Measurements from ENCODE around the gene CFDP1.
"Not testable (repeated sequence)": the region's sequence is repeated elsewhere in the genome, so short reads cannot be mapped to it uniquely, and the experiment has no call there.

CFDP1 gene

DNA sequence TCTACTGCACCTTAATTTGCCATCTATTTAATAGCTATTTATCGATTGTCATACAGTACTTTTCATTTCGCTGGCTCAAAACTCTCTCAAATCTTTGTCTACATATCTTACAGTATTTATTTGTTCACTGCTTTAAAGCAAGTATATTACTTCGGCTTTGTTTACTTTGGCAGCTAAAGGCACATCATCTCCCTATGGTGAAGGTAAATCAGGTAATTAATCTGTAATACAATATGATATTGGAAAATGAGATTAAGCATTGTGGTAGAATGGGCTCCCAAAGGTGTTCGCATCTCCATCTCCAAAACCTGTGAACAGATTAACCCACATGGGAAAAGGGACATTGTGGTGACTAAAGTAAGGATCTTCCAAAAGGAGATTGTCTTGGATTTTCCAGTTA lies 24.7 kb upstream of the CFDP1 start:
- FAIRE-seq, result no peak

DNA sequence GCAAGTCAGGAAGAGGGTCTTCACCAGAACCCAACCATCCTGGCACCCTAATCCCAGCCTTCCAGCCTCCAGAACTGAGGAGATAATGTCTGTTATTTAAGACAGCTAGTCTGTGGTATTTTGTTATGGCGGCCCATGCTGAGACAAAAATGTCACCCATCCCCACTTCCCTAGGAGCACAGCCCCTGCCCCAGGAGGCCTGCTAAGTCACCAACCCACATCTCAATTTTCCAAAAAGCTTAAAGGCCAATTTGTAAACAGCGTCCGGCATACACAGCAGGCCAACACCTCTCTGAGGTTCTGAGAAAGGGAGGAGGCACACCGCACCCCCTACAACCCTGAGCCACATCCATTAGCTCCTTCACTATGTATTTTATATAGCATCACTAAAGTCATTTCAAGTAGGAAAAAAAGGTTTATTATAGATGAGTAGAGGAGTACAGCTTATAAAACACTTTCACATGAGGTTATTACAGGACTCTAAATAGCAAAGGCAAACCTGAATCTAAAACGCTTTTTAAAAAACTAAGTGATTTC lies 24.2 kb upstream of the CFDP1 start:
- no peak for FAIRE-seq

DNA sequence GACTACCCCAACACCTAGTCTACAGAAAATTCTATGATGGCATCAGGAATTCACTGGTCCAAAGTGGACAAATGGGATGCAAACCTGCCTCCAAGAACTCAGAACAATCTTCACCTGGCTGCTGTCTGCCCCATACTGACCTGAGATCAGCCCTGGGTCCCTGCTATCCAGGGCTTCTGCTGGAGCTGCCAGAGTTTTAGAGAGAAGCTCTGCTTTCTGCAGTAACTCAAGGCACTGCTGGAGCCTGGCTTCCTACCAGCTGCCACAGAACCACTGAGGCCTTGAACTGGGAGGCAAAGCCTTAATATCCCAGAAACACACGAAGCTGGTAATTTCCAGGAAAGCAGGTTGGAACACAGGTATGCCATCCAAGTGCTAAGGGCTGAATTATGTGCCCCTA lies 23.7 kb upstream of the CFDP1 start:
- no peak for FAIRE-seq

DNA sequence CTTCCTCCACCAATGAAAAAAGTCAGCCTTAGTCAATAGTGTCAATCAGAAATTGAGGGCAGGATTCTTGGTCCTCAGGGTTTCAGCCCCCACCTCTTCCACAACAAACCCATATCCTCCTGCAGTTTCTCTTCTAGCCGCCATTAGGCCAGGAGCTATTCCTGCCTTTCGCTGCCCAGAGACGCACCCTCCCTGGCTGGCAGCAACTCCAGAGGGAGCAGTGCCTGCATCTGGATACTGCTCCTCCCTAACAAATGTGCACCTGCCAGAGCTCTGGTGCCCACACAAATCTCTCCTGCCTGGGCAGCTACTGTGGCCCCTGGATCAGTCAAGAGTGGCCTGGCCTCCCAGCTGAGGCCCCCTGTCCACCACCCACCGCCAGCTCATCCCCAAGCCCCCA lies 23.2 kb upstream of the CFDP1 start:
- FAIRE-seq, result not testable (repeated sequence)

DNA sequence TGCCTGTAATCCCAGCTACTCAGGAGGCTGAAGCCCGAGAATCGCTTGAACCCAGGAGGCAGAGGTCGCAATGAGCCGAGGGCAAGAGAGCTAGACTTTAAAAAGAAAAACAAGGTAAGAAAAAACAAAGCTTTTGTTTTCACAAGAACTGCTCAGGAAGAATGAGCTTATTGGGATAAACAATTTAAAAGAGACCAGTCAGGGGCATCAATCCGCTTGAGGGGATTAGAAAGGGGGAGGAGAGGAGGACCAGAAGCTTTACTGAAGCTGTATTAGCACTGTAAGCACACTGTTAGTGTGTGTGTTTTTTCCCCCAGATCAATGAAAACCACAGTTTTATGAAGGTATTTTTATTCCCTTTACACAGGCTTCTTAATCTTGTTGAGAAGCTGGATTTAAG lies 22.4 kb upstream of the CFDP1 start:
- FAIRE-seq, result no peak

DNA sequence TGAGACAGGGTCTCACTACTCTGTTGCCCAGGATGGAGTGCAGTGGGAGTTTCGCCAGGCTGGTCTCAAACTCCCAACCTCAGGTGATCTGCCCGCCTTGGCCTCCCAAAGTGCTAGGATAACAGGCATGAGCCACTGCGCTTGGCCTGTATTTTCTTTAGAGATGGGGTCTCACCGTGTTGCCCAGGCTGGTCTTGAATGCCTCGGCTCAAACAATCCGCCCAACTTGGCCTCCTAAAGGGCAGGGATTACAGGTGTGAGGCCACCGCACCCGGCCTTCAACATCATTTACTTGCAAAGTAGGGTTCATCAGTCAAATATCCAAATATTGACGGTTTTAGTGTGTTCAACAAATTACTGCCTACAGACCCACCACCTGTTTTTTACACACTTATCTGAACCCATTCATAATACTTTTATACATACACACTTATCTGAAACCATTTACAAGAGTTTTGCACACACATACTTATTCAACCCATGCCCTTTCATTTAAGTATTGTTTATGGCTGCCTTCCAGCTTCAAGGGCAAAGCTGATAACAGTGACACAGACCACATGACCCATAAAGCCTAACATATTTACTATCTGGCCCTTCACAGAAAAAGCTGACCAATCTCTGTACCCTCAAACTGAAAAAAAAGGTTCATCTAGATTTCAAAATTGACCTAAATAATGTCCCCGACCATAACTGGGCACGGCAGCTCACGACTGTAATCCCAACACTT lies 19.3 kb upstream of the CFDP1 start:
- no peak for FAIRE-seq

DNA sequence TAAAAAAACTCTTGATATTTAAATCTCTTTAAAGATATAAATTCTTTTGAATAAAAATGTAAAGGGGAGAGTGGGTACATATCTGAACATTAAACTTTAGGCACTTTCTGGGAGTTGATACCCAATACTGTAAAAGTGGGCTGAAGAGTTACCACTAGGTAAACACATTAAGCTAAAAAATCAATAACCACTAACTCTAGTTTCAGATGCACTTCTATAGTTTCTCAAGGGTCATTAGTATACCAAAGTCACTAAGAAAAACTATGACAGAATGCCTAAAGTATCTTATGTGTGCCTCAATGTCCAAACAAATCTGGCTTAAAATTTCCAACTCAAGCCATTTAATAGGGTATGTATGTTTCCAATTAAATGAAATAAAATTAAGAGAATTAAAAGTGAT lies 13.1 kb upstream of the CFDP1 start:
- no peak for FAIRE-seq

DNA sequence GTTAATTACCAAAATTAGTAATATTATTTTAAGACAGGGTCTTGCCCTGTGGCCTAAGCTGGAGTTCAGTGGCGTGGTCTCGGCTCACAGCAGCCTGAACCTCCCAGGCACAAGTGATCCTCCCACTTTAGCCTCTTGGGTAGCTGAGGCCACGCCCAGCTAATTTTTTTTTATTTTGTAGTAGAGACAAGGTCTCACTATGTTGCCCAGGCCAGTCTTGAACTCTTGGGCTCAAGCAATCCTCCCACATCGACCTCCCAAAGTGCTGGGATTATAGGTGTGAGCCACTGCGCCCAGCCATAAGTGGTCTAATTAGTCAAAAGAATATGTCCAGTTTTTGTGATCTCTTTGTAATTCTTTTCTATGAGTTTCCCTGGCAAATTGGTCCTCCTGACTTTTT lies 12.0 kb upstream of the CFDP1 start:
- FAIRE-seq, result no peak

DNA sequence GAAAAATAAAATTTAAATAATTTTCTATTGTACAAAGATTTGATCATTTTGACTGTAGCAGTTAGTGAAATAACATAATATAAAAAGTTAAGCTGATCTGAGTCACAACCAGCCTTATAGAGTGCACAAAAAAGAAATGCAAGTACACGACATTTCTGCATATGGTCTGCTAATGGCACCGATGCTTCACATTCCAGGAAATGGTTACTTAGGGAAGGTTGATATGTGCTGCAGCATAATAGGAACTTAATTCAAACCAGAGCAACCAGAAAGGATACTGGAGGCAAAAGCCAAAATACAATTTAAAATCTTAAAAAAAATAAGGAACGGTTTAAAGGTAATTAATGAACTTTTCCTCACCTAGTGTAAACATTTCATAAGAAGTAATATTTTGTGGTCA lies 10.0 kb upstream of the CFDP1 start:
- FAIRE-seq, result no peak

DNA sequence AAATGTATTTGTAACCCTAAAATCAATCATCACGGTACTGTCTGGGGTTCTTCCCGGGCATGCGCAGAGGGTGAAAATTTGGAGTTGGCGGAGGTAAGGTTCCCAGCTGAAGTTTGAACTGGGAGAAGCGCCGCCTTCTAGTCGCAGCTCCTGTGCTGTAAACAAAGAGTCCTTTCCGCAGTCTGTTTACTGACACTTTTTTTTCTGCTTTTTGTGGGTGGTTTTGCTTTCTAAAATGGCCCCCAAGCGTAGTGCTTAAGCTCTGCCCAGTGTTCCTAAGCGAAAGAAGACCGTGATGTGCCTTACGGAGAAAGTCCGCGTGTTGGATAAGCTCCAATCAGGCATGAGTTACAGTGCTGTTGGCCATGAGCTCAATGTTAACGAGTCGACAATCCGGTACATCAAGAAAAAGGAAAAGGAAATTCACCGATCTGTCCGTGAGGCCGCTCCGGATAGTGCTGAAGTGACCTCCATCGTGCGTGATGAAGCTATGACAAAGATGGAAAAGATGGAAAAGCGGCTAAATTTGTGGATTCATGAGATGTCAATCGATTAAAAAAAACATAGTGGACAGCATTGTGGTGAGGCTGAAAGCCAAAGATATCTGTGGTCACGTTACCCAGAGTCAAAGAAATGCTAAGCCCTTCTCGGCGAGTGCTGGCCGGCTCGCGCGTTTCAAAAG lies 570 bp upstream of the CFDP1 start:
- FAIRE-seq, result no peak

DNA sequence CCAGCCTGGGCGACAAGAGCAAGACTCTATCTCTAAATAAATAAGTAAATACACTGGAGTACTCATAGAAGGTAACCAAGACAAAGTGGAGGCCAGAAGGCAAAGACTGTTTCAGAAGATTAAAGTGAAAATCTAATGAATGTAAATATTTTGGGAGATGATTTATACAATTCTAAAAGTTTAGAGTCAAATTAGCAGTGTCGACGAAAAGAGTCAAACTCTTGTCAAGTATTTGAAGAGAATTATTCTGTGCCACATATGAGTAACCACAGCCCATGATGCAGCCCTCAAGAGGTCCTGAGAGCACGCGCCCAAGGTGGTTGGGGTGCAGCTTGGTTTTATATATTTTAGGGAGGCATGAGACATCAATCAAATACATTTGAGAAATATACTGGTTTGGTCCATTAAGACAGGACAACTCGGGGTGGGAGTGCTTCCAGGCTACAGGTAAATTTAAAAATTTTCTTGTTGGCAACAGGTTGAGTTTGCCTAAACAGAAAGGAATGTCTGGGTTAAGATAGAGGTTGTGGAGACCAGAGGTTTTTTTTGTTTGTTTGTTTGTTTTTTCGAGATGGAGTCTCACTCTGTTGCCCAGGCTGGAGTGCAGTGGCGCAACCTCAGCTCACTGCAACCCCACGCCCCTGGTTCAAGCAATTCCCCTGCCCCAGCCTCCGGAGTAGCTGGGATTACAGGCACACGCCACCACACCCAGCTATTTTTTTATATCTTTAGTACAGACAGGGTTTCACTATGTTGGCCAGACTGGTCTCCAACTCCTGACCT lies 3.5 kb downstream of the CFDP1 start:
- FAIRE-seq, result no peak

DNA sequence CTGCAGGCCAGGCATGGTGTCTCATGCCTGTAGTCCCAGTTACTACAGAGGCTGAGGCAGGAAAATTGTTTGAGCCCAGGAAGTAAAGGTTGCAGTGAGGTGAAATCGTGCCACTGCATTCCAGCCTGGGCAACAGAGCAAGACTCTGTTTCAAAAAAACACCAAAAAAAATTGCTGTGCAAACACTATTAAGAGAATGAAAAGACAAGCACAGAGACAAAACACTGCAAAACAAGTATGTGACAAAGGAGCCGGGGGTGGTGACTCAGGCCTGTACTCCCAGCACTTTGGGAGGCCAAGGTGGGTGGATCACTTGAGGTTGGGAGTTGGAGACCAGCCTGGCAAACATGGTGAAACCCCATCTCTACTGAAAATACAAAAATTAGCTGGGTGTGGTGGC lies 6.8 kb downstream of the CFDP1 start:
- not testable (repeated sequence) for FAIRE-seq

DNA sequence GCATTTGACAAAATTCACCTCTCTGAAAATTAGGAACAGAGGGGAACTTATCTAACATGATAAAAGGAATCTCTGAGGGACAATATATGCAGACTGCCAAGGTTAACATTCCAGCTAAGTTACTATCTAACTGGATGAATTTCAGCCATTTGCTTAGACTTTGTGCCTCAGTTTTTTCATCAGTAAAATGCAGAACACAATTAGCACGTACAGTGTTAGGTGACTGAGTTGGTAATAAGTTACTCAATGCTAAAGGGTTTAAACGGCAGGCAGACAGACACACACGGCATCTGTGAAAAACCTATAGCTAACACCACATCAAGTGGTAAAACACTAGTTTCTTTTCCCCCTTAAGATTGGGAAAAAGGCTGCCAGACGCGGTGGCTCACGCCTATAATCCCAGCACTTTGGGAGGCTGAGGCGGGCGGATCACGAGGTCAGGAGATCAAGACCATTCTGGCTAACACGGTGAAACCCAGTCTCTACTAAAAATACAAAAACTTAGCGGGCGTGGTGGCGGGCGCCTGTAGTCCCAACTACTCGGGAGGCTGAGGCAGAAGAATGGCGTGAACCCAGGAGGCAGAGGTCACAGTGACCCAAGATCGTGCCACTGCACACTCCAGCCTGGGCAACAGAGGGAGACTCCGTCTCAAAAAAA lies 9.1 kb downstream of the CFDP1 start:
- FAIRE-seq, result not testable (repeated sequence)

DNA sequence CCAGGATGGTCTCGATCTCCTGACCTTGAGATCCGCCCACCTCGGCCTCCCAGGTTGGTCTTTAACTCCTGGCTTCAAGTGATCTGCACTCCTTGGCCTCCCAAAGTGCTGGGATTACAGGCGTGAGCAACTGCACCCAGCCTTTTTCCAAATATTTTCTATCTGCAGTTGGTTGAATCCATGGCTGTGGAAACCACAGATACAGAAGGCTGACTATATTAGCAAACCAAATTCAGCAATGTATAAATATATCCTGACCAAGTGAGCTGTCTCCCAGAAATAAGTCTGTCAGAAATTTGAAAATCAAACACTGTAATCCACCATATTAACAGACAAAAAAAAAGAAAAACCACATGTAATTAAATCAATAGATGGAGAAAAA lies 9.6 kb downstream of the CFDP1 start:
- no peak for FAIRE-seq

DNA sequence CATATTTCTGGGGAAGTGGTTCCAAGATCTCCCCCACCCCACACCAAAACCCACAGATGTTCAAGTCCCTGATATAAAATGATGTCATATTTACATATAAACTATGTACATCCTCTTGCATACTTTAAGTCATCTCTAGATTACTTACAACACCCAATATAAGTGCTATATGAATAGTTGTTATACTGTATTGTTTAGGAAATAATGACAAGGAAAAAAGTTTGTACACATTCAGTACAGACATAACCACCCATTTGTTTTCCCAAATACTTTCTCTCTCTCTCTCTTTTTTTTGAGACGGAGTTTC lies 11.5 kb downstream of the CFDP1 start:
- no peak for FAIRE-seq

DNA sequence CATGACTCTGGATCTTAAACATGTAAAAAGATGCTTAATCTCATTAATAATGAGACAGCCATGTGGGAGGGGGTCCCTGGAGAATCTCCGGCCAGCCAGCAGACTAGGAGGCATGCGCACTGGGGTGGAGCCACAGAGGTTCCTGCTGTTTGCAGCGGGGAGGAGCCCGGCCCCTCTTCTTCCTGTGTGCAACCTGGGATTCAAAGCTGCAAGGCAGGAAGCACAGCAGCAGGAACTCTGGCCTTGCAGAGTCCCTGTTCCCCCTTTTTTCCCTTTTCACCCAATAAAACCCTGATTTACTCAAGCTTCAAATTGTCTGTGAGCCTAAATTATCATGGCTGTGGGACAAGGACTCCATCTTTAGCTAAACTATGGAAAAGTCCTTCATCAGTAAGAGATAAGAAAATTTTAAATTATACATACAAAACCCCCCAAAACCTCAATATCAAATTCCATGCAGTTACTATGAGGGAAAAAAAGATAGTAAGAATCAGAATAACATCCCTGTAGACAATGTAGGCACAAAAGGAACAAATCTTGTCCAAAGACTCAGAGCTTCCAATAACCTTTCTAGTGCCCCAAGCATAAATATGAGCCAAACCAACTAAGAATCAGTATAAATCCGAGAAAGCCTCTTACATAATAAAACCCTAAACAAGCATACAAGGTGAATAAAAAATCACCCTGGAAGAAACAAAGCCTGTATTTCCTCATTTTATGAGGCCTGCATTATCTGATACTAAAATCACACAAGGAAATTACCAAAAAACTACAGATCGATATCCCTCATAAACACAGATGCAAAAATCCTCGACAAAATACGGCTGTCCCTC lies 12.1 kb downstream of the CFDP1 start:
- FAIRE-seq, result no peak

DNA sequence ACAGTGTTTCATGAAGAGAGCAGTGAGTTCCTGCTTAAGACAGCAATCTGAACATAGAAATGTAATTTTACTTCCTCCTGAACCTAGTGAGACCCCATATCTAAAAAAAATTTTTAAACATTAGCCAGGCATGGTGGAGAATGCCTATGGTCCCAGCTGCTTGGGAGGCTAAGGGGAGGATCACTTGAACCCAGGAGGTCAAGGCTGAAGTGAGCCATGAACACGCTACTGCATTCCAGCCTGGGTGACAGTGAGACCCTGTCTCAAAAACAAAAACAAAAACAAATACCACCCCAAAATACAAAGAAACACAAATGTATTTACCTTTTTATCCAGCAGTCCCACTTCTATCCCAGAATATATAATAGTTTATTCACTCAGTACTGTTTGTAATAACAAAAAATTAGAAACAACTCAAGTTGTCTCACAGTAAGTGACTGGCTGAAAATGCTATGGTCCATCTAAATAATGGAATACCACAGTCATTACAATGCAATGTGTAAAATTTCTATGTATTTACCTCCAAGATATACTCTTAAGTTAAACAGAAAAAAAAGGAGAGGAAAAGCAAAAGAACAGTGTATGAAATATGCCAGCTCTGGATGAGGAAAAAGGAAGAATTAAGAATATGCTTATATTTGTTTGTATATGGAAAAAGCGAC lies 16.3 kb downstream of the CFDP1 start:
- no peak for FAIRE-seq

DNA sequence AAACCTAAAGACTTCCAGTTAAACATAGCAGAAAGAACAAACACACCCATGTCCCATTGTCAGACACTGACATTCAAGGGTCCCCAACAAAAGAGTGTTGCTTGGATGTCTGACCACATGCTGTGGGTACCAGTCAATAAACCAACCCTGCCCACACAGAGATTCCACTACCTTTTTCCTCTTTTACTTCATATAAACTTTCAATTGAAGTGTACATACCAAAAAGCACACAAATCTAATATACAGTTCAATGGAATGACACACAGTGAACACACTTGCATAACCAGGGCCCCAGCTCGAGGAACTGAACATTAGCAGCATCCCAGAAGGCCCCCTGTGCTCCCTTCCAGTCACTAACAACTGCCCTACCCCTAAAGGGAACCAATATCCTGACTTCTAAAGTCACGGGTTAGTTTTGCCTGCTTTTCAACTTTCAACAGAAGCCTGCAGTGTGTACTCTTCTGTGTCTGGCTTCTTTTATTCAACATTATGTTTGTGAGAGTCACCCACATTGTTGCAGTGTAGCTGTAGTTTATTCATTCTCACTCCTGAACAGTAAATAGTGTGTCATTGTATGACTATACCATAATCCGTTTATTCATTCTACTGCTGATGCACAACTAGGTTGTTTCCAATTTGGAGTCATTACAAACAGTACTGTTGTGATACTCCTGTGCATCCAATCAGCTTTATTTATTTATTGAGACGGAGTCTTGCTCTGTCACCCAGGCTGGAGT lies 18.0 kb downstream of the CFDP1 start:
- no peak for FAIRE-seq

DNA sequence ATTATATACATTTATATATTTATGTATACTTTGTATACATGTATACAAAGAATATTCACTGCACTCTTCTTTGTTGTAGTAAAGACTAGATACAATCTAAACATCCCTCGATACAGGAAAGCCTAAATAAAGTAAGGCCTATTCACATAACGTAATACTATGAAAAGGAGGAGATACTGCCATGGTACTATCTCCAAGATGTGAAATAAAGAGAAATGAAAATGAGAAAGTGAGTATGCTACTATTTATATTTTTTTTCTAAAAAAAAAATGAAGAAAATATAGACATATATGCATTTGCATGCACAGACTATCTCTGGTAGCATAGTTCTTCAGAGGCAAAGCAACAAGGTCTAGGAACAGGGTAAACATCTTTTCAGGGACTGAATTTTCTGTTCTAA lies 19.4 kb downstream of the CFDP1 start:
- no peak for FAIRE-seq

DNA sequence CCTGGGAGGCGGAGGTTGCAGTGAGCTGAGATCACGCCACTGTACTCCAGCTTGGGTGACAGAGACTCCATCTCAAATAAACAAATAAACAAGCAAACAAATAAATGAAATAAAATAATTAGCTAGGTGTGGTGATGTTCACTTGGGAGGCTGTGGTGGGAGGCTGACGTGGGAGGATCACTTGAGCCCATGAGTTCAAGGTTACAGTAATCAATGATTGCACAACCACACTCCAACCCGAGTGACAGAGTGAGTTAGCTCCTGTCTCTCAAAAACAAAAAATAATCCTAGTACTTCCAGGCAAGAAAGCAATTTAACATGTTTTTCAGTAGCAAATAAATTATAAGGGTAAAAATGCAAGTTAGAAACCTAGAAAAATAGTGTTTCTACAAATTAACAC lies 26.4 kb downstream of the CFDP1 start:
- no peak for FAIRE-seq

DNA sequence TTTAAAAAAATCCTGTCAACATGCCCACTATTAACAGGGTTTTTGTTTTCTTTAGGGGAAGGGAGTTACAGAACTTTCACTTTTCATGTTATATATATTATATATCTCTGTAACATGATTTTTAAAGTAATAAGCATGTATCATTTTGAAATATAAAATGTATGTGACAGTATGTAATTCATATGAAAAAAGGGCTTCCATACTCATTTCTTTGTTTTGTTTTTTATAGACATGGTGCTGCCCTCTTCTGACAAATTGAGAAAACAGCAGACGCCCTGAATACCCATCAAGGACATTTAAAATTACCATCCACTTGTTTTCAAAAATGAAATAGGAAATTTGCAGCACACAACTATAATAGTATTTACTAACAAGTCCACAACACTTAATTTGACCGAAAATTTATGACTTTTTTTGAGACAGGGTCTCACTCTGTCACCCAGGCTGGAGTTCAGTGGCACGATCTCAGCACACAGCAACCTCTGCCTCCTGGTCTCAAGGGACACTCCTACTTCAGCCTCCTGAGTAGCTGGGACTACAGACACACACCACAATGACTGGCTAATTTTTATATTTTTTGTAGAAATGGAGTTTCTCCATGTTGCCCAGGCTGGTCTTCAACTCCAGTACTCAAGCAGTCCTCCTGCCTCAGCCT lies 30.4 kb downstream of the CFDP1 start:
- no peak for FAIRE-seq

Measured in colon (tissue), 2 donors.